ENCODE measurements around the gene YTHDF2. TPM values are rescaled to one million over a fixed set of nuclear protein-coding genes. Genes with fewer than 3 reads are reported as not detected.
"Not testable (repeated sequence)": the region's sequence is repeated elsewhere in the genome, so short reads cannot be mapped to it uniquely, and the experiment has no call there.

YTHDF2 gene
- polyA plus RNA-seq, 1 donor from 2014 or later = 110 TPM

GRCh38 chr1:28745653-28746173 is 9.0 kb downstream of the YTHDF2 start:
- Mint-ChIP-seq H3K27ac (peak overlapping the region in 1 of 3 donors; percentile 91), H3K27me3 (no peaks in the 10 kb centered on the region), H3K9me3 (no peaks in the 10 kb centered on the region), H3K36me3 (peaks cover 5% of the 10 kb centered on the region), H3K4me3 (peak overlapping the region in 1 of 4 donors; percentile 73), H3K4me1 (peaks cover 39 to 48% (median 42%) of the 10 kb centered on the region in 3 donors)

- no peaks in the 10 kb centered on the region for H3K27me3 Mint-ChIP-seq
- H3K4me1 Mint-ChIP-seq = peaks cover 30 to 38% (median 36%) of the 10 kb centered on the region in 3 donors
- H3K36me3 Mint-ChIP-seq = peaks cover 5% of the 10 kb centered on the region
- no peak overlapping the region for H3K27ac Mint-ChIP-seq
- H3K9me3 Mint-ChIP-seq = no peaks in the 10 kb centered on the region
- H3K4me3 Mint-ChIP-seq = peak overlapping the region in 2 of 4 donors; percentile 0 to 79
These were observed 13.6 kb downstream of the YTHDF2 start for GRCh38 chr1:28750330-28750729.

GRCh38 chr1:28750771-28751294 is 14.1 kb downstream of the YTHDF2 start:
- not testable (repeated sequence) for H3K27me3 Mint-ChIP-seq, H3K27ac Mint-ChIP-seq, H3K4me3 Mint-ChIP-seq, H3K9me3 Mint-ChIP-seq, H3K36me3 Mint-ChIP-seq
- H3K4me1 Mint-ChIP-seq = peaks cover 30 to 38% (median 36%) of the 10 kb centered on the region in 3 donors

GRCh38 chr1:28751315-28752060 is 14.7 kb downstream of the YTHDF2 start:
- peaks cover 5% of the 10 kb centered on the region for H3K36me3 Mint-ChIP-seq
- no peaks in the 10 kb centered on the region for H3K9me3 Mint-ChIP-seq
- H3K27me3 Mint-ChIP-seq = no peaks in the 10 kb centered on the region
- peak overlapping the region in 1 of 4 donors; percentile 0 for H3K4me3 Mint-ChIP-seq
- no peak overlapping the region for H3K27ac Mint-ChIP-seq
- peaks cover 30 to 33% (median 32%) of the 10 kb centered on the region in 3 donors for H3K4me1 Mint-ChIP-seq

- Mint-ChIP-seq H3K36me3 (peaks cover 2% of the 10 kb centered on the region), H3K27ac (no peak overlapping the region), H3K9me3 (no peaks in the 10 kb centered on the region), H3K27me3 (no peaks in the 10 kb centered on the region), H3K4me3 (no peak overlapping the region), H3K4me1 (peaks cover 13 to 27% (median 15%) of the 10 kb centered on the region in 3 donors)
These were observed 19.0 kb downstream of the YTHDF2 start for GRCh38 chr1:28755701-28756100.

GRCh38 chr1:28756846-28757245 is 20.1 kb downstream of the YTHDF2 start:
- H3K4me1 Mint-ChIP-seq = peaks cover 6 to 21% (median 11%) of the 10 kb centered on the region in 3 donors
- no peaks in the 10 kb centered on the region for H3K9me3 Mint-ChIP-seq
- H3K27ac Mint-ChIP-seq = no peak overlapping the region
- H3K4me3 Mint-ChIP-seq = no peak overlapping the region
- H3K36me3 Mint-ChIP-seq = peaks cover 2% of the 10 kb centered on the region
- H3K27me3 Mint-ChIP-seq = no peaks in the 10 kb centered on the region

- peak overlapping the region in 1 of 4 donors; percentile 18 for H3K4me3 Mint-ChIP-seq
- no peak overlapping the region for H3K27ac Mint-ChIP-seq
- no peaks in the 10 kb centered on the region for H3K27me3 Mint-ChIP-seq
- H3K4me1 Mint-ChIP-seq = peaks cover 6 to 16% (median 12%) of the 10 kb centered on the region in 3 donors
- peaks cover under 1% of the 10 kb centered on the region for H3K36me3 Mint-ChIP-seq
- H3K9me3 Mint-ChIP-seq = no peaks in the 10 kb centered on the region
These were observed 21.7 kb downstream of the YTHDF2 start for GRCh38 chr1:28758420-28758819.

GRCh38 chr1:28759257-28759656 is 22.5 kb downstream of the YTHDF2 start:
- Mint-ChIP-seq H3K27ac (no peak overlapping the region), H3K27me3 (no peaks in the 10 kb centered on the region), H3K36me3 (no peaks in the 10 kb centered on the region), H3K4me3 (peak overlapping the region in 1 of 4 donors; percentile 0), H3K9me3 (no peaks in the 10 kb centered on the region), H3K4me1 (peaks cover 5 to 12% (median 9%) of the 10 kb centered on the region in 3 donors)

GRCh38 chr1:28761189-28761588 is 24.4 kb downstream of the YTHDF2 start:
- H3K4me1 Mint-ChIP-seq = peaks cover 5 to 22% (median 16%) of the 10 kb centered on the region in 3 donors
- H3K27ac Mint-ChIP-seq = no peak overlapping the region
- no peaks in the 10 kb centered on the region for H3K9me3 Mint-ChIP-seq
- no peaks in the 10 kb centered on the region for H3K27me3 Mint-ChIP-seq
- peaks cover 2% of the 10 kb centered on the region for H3K36me3 Mint-ChIP-seq
- H3K4me3 Mint-ChIP-seq = no peak overlapping the region

GRCh38 chr1:28766532-28767183 is 29.9 kb downstream of the YTHDF2 start:
- no peaks in the 10 kb centered on the region for H3K9me3 Mint-ChIP-seq

GRCh38 chr1:28770601-28771165 is 33.9 kb downstream of the YTHDF2 start:
- H3K4me1 Mint-ChIP-seq = peaks cover 8 to 13% (median 8%) of the 10 kb centered on the region in 3 donors
- peak overlapping the region in 1 of 3 donors; percentile 71 for H3K27ac Mint-ChIP-seq
- H3K9me3 Mint-ChIP-seq = no peaks in the 10 kb centered on the region
- no peaks in the 10 kb centered on the region for H3K27me3 Mint-ChIP-seq
- H3K36me3 Mint-ChIP-seq = peaks cover 3% of the 10 kb centered on the region
- no peak overlapping the region for H3K4me3 Mint-ChIP-seq

More at GRCh38 chr1:28766532-28767183, 29.9 kb downstream of the YTHDF2 start:
- peaks cover 5 to 20% (median 10%) of the 10 kb centered on the region in 3 donors for H3K4me1 Mint-ChIP-seq
- H3K27me3 Mint-ChIP-seq = no peaks in the 10 kb centered on the region
- peaks cover 2% of the 10 kb centered on the region for H3K36me3 Mint-ChIP-seq
- no peak overlapping the region for H3K27ac Mint-ChIP-seq
- H3K4me3 Mint-ChIP-seq = no peak overlapping the region

- H3K9me3 Mint-ChIP-seq, H3K4me1 Mint-ChIP-seq, H3K36me3 Mint-ChIP-seq, H3K27me3 Mint-ChIP-seq, H3K4me3 Mint-ChIP-seq: not testable (repeated sequence)
- H3K27ac Mint-ChIP-seq = peak overlapping the region in 1 of 3 donors; percentile 73
These were observed 35.2 kb downstream of the YTHDF2 start for GRCh38 chr1:28771921-28772320.

- Mint-ChIP-seq H3K36me3 (peaks cover 1% of the 10 kb centered on the region), H3K4me1 (peaks cover 3 to 9% (median 8%) of the 10 kb centered on the region in 3 donors), H3K27ac (no peak overlapping the region), H3K4me3 (no peak overlapping the region), H3K27me3 (no peaks in the 10 kb centered on the region), H3K9me3 (no peaks in the 10 kb centered on the region)
These were observed 36.4 kb downstream of the YTHDF2 start for GRCh38 chr1:28773105-28773504.

GRCh38 chr1:28775121-28775942 is 38.6 kb downstream of the YTHDF2 start:
- Mint-ChIP-seq H3K27ac (peak overlapping the region in 1 of 3 donors; percentile 71), H3K9me3 (no peaks in the 10 kb centered on the region), H3K4me1 (peaks cover 3 to 5% (median 4%) of the 10 kb centered on the region in 3 donors), H3K36me3 (peaks cover 1% of the 10 kb centered on the region), H3K27me3 (peaks cover 2% of the 10 kb centered on the region), H3K4me3 (peak overlapping the region; percentile 74 to 95 (median 84))
